ENCODE data around the gene FOSL1. TPM values are rescaled to one million over a fixed set of nuclear protein-coding genes. Genes with fewer than 3 reads are reported as not detected.

FOSL1 gene
- total and polyA plus RNA-seq, 2 of the 13 experiments (the other 11 are each of a cell fraction or from before 2014, with no cell fraction given): 4.0 to 4.1 TPM

- TF ChIP-seq ZBTB40 (IDR thresholded peaks at IDR 0.05): no peak
- peak; percentile 69; the same call in 1 of the 2 replicates for TF ChIP-seq ZBTB40 (CRISPR knock-in tag; IDR thresholded peaks at IDR 0.05)
- no peak for TF ChIP-seq ZFAT (CRISPR knock-in tag; conservative IDR thresholded peaks at IDR 0.05)
- TF ChIP-seq RXRA (CRISPR knock-in tag; IDR thresholded peaks at IDR 0.05): peak; percentile 49
- TF ChIP-seq MLXIP (CRISPR knock-in tag; IDR thresholded peaks at IDR 0.05; ENCODE audit: borderline replicate concordance): 0 out of 2 replicates have a peak, but pooled peaks have one; percentile 52
- TF ChIP-seq ZNF44 (CRISPR knock-in tag; IDR thresholded peaks at IDR 0.05): 0 out of 2 replicates have a peak, but pooled peaks have one; percentile 61
- no peak for TF ChIP-seq ZNF782 (CRISPR knock-in tag; IDR thresholded peaks at IDR 0.05; ENCODE audit: borderline replicate concordance)
- no peak for TF ChIP-seq HIC2 (CRISPR knock-in tag; IDR thresholded peaks at IDR 0.05; ENCODE audit: low read depth)
- no peak for TF ChIP-seq SMYD3 (CRISPR knock-in tag; IDR thresholded peaks at IDR 0.05)
- TF ChIP-seq TFDP1 (CRISPR knock-in tag; IDR thresholded peaks at IDR 0.05; ENCODE audit: borderline replicate concordance): peak; percentile 61; the same call in 1 of the 2 replicates
- TF ChIP-seq ZNF337 (CRISPR knock-in tag; IDR thresholded peaks at IDR 0.05; ENCODE audit: borderline replicate concordance, low read depth): no peak
- peak; percentile 75 for TF ChIP-seq NFYB (CRISPR knock-in tag; IDR thresholded peaks at IDR 0.05)
- TF ChIP-seq PPARG (CRISPR knock-in tag; conservative IDR thresholded peaks at IDR 0.05): peak; percentile 54
These were observed 39.7 kb downstream of the FOSL1 start, which contains the start of gene MUS81 (continued) for GRCh38 chr11:65860278-65861164.
